GM21447 (cell line): Measurements from ENCODE around the gene SATL1.
"Not testable (repeated sequence)": the region's sequence is repeated elsewhere in the genome, so short reads cannot be mapped to it uniquely, and the experiment has no call there.

ENCODE experiments used
- ATAC-seq: cut with Tn5 transposase; IDR thresholded peaks from one replicate; pipeline ENCODE4 v1.9.1; 2021; ENCODE audit not compliant: unreplicated experiment

SATL1 gene, protein sequence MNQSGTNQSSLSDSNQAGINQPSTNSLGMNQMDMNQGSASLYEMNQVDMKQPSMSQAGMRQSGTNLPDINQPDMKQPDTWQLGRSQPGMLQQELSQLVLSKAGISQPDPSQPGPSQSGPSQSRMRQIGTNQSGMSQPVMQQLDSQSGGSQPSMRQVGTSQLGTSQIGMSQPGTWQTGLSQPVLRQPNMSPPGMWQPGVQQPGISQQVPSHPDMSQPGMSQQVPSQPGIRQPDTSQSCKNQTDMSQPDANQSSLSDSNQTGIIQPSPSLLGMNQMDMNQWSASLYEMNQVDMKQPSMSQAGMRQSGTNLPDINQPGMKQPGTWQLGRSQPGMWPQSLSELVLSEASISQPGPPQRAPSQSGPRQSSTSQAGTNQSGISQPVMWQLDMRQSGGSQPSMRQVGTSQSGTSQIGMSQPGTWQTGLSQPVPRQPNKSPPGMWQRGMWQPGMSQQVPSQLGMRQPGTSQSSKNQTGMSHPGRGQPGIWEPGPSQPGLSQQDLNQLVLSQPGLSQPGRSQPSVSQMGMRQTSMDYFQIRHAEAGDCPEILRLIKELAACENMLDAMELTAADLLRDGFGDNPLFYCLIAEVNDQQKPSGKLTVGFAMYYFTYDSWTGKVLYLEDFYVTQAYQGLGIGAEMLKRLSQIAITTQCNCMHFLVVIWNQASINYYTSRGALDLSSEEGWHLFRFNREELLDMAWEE

GRCh38 chrX:85243761-85244449 is at the start of gene SATL1, which contains the start of gene ZNF711:
Gene SATL1, minus strand, starts transcription at chrX:85243779. Its CDS starts 134,811 bp downstream, at chrX:85108968.
Gene ZNF711, plus strand, starts transcription at chrX:85243991. Its CDS starts 3,582 bp downstream, at chrX:85247573.
- peak; percentile 60 for ATAC-seq

DNA sequence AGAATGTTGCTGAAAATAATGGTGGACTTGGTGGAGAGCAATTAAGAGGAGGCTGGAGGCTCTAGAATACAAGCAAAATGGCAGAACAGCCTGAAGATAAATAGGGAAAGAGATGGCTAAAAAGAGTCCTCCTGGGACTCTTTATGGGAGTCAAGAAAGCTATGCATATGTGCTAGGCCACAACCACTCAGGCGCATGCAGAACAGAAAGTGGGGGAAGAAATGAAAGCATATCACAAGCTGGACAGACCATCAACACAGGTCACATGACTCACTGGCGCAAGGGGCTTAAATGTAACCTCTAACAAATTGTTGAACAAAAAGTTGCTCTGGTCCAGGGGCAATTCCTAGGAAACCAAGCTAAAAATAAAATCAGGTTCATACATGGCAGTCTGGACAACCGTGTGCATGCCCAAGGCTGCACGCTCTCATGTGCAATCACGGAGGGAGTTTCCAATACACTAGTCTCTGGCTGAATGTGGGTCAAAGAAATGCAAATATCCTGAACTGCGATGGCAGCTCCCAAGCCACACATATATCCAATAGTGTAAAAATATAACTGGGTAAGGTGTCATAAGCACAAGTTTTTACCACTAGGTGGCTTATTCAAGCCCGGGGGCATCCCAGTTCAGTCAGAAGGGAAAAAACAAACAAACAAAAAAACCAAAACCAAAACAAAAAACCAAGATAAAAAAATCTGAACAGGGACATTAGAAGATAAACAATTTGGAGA is 45.6 kb upstream of the SATL1 start:
- no peak for ATAC-seq

- not testable (repeated sequence) for ATAC-seq
Observed at GRCh38 chrX:85285286-85285685, 41.7 kb upstream of the SATL1 start.

DNA sequence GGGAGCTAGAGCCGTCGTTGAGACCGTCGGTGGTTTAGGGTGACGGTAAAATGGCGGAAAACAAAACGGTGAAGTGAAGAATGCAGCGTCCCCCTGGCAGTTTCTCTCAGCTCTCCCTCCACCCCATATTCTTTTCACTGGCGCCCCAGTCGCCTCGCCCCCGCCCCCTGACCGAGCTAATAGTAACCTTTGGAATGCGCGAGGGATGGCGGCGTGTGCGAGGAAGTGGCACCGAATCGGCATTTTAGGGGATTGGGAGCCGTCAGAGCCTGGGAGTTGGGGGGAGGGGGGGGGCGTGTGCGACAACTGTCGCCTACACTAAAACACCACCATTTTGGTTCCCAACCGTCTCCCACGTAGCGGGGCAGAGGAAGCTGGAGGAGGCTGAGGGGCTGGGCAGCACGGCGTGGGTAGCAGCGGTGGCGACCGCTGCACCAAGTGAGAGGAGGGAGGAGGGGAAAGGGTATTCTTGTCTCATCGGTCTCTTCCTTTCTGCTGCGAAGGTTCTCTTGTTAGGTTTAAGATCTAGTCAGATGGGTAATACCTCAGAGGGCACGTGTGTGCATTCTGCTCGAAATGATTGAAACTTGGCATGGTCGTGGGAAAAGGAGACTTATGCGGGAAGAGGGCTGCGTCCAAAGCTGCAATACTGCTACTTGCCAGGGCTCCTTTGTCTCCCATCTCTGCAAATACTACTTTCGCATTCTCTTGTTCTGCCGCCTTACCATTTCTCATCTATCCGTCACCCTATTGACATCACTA is 1.1 kb upstream of the SATL1 start:
- ATAC-seq, result peak; percentile 53

GRCh38 chrX:85243155-85243554 is 424 bp downstream of the SATL1 start:
- no peak for ATAC-seq

- ATAC-seq, result no peak
Observed at GRCh38 chrX:85223359-85223758, 20.2 kb downstream of the SATL1 start.

DNA sequence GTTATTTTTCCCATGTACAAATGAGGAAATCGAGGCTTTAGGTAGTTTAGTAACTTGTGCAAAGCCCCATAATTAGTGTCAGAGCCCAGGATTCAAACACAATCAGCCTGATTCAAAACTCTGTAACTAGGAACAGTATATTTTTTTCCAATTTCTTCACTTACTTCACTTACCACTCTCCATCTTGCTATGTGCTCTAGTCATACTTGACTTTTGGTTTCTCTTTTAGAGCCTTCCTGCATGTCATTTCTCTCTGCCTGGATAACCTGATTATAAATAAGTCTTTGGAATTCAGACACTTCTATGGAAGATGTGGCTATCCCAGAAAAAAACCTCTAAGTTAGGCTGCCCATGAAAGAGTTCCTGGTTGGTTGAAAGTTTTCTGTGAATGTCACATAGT is 22.2 kb downstream of the SATL1 start:
- no peak for ATAC-seq

DNA sequence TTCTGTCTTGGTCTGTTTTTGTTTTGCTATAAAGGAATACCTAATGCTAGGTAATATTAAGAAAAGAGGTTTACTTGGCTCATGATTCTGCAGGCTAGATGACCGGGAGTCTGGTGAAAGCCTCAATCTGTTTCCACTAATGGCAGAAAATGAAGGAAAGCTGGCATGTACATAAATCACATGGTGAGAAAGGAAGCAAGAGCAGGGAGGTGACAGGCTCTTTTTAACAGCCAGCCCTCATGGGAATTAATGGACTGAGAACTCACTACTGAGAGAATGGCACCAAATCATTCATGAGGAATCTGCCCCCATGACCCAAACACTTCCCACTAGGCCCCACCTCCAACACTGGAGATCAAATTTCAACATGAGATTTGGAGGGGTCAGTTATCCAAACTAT is 27.6 kb downstream of the SATL1 start:
- ATAC-seq, result no peak

DNA sequence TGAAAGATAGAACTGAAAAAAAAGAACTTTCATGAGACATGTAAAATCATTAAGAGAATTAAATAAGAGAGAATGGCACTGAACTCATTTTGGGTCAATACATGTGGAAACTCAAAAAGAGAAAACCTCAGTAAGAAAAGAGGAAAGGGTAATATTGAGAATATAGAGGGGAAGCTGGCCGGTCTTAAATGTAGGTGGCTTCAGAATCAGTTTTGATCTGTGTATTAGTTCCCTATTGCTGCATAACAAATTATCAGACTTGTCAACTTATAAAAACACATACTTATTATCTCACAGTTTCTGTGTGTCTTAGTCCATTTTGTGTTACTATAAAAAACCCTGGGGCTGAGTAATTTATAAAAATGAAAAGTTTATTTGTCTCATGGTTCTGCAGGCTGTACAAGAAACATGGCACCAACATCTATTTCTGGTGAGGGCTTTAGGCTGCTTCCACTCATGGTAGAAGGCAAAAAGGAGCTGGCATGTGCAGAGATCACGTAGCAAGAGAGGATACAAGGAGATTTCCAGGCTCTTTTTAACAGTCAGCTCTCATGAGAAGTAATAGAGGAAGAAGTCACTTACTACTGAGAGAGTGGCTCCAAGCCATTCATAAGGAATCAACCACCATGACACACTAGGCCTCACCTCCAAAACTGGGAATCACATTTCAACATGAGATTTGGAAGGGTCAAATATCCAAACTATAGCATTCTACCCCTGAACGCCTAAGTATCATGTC is 29.6 kb downstream of the SATL1 start:
- no peak for ATAC-seq

DNA sequence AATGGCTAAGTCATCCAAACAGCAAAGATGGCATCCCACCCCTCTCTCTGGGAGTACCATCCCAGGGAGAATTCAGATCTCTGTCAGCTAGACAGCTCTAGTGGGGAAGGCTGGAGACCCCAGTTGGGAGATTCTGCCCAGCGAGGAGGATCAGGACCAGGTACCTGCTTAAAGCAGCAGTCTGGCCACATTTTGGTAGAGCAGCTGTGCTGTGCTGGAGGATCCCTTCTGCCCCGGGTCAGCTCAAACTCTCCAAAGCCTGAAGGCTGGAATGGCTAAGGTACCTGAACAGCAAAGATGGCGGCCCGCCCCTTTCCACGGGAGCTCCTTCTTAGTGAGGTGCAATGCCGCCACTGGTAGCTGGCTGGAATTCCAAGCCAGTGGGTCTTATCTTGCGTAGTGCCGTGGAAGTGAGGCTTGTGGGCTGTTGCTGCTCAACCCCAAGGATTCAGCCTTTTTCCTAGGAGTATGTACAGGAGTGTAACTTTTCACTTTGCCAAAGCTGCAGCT is 40.1 kb downstream of the SATL1 start:
- no peak for ATAC-seq

DNA sequence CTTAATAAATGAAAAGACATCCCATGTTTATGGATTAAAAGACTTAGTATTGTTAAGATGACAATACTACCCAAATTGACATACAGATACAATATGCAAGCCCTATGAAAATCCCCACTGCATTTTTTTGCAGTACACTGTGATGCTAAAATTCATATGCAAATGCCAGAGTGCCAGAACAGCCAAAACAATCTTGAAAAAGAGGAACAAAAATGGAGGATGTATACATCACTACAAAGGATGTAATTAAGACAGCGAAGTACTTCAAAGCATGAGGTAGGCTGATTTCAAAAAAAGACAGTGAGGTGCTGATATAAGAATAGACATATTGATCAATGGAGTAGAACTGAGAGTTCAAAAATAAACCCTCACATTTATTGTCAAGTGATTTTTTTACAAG is 47.3 kb downstream of the SATL1 start:
- ATAC-seq, result no peak

DNA sequence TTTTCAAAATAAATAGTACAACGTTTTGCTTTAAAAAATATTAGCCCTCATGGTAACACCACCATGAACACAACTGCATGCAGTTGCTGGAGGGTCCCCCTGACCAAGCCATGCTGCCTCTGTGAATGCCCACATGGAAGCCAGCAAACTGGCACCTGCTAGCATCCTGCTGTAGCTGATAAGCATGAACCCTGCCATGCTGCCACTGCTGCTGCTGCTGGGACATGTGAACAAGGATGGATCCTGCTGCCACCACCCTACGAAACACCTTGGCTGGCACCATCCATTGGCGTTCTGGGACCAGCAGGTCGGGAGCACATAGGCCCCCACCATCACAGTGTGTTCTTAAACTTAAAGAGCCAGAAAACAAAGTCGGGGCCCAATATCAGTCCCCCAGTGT is 83.9 kb downstream of the SATL1 start:
- ATAC-seq, result no peak

DNA sequence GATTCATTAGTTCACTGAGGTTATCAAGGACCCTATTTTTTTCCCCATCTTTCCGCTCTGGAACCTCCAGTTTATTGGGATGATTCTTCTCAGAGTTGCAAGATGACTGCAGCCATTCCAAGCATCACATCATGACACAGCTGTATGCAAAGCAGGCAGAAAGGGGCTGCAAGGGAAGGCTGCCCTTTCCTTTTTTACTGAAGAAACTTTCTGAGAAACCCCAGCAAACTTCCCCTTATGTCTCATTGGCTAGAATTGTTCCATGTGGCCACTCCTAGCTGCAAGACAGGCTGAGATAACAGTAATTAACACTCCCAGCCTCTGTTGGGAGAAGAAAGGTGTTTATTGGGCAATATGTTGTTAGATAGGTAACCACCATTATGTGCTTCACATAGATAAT is 102.6 kb downstream of the SATL1 start:
- no peak for ATAC-seq

- ATAC-seq, result no peak
Observed at GRCh38 chrX:85139422-85139821, 104.2 kb downstream of the SATL1 start.

DNA sequence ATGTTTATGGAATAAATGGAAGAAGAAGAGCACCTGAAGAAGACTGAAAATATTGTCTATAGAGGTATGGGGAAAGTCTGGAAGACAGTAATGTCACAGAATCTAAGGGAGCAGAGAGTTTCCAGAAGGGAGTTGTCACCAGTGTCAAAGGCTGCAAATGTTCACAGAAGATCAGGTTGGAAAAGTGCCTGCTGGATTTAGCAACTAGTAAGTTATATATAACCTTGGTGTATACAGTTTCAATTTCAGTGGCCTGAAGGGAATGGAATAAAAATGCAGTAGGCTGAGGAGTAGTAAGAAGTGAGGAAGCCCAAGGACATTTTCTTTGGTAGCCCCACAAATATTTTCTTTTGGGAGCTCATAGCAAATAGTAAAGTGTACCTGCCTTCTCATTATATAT is 107.2 kb downstream of the SATL1 start:
- ATAC-seq, result no peak

- no peak for ATAC-seq
Observed at GRCh38 chrX:85115252-85115651, 128.3 kb downstream of the SATL1 start.

DNA sequence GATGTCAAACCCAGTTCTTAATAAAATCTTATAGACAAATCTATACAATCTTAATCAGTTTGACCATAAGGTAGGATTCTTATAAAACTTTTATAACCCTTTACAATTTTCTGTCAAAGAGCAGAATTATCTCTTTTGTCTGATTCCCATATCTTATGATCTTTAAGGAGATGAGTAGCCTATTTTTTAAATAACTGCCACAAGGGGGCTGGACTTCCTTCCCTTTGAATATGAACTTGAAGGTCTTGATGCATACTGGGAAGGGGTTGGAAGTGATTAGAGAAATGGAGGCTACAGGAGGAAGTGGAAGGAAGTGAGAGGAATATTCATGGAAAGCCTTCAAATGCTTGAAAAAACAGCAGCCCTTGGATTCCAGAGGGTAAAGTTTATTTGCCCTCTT is 128.8 kb downstream of the SATL1 start:
- no peak for ATAC-seq

DNA sequence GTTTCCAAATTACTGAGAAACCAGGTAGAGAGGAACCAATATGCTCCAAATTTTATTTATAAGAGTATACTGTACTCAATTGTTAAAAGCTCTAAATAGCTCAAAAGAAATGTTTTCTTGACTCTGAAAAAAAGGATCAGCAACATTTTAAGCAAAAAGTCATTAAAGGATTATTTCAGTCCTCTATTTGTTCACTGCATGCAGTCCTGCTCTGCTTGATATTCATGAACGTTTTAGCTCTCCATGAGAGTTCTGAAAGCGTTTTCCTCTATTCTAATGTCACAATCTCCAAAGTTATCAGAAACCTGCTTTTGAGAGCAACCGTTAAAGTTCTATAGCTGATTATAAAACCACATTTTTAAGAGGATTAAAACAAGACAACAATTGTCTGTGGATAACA is 129.4 kb downstream of the SATL1 start:
- no peak for ATAC-seq

DNA sequence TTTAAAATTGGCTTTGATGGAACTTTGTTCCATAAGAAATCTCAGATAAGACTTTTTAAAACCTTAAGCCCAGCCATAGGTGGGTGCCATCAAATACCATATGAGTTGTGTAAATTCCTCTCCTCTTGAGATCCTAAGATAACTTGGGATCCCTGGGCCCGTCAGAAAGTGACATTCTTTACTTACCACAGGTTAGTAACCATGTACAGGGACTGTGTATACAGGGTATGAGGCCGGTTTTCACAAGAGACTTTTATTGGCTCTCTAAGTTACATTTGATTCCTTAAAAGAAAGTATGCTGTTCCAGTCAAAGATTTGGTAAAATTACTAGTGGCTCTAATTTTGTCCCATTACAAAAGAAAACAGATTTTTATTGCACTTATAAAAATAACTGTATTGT is 129.8 kb downstream of the SATL1 start:
- ATAC-seq, result no peak
